ENCODE data around the gene MSTN.

GRCh38 chr2:190082118-190082517, 19.6 kb upstream of the MSTN start:
- no peak for TF ChIP-seq GATA3 (IDR thresholded peaks at IDR 0.05; ENCODE audit: low read depth, low read length)
- TF ChIP-seq GATA2 (IDR thresholded peaks at IDR 0.05; ENCODE audit: low read depth, low read length): no peak
